OCI-LY7 (cell line): ENCODE data around the gene RNGTT.

Experiments
- CTCF ChIP-seq: fragments of 200-600 bp; sonication (generic); conservative IDR thresholded peaks from 2 replicates; pipeline ENCODE4 v1.5.1; 2014; ENCODE audit warnings: mild to moderate bottlenecking, antibody characterized with exemption, low read length, moderate library complexity, mixed read lengths
- EZH2phosphoT487 ChIP-seq: fragments of 200-600 bp; sonication (generic); IDR thresholded peaks from 2 replicates; pipeline ENCODE4 v1.6.1; 2018; ENCODE audit warnings: low read depth, borderline replicate concordance, mild to moderate bottlenecking, mixed run types, antibody characterized with exemption, low read length, moderate library complexity, mixed read lengths

GRCh38 chr6:88565836-88566235 is 397.6 kb downstream of the RNGTT start:
- no peak for TF ChIP-seq EZH2phosphoT487
- no peak for TF ChIP-seq CTCF
